Ishikawa (cell line): Measurements from ENCODE around the gene ETV6.

ENCODE experiments used
- EGR1 ChIP-seq: IDR thresholded peaks from 2 replicates; pipeline ENCODE4 v1.6.1; 2012
- MAX ChIP-seq: IDR thresholded peaks from 2 replicates; pipeline ENCODE4 v1.6.1; 2012
- RAD21 ChIP-seq: IDR thresholded peaks from 2 replicates; pipeline ENCODE4 v1.6.1; 2012; ENCODE audit warnings: low read depth
- TAF1 ChIP-seq: IDR thresholded peaks from 2 replicates; pipeline ENCODE4 v1.6.1; 2012; ENCODE audit warnings: low read depth, mild to moderate bottlenecking

- TF ChIP-seq EGR1 (no peak), MAX (no peak), RAD21 (no peak), TAF1 (no peak)
Measured at GRCh38 chr12:11812241-11812585, 162.7 kb downstream of the ETV6 start.
